Measurements from ENCODE around the gene ZNF701. TPM values are rescaled to one million over a fixed set of nuclear protein-coding genes. Genes with fewer than 3 reads are reported as not detected.

Gene ZNF701
- total RNA-seq, 1 experiment from 2014 or later: 9.0 TPM

GRCh38 chr19:52600639-52601024 is 30.5 kb downstream of the ZNF701 start:
- intact Hi-C loops (cut with micrococcal nuclease): no loop called here
- no TSS peak for BruUV-seq (replicated peaks)
- Histone ChIP-seq H3K4me3 (replicated peaks in 1 of 2; ENCODE audit: low read depth in 1 of 2, low read length in 2 of 2) (peak overlapping the region; percentile 54 to 62), H3K9me3 (ENCODE audit: control insufficient read depth in 1 of 2, insufficient read depth in 1 of 2, low read depth in 1 of 2, low read length in 2 of 2) (peaks cover 9 to 20% of the 10 kb centered on the region in 2 experiments; a peak in 2 of 4 replicates), H3K27me3 (ENCODE audit: insufficient read depth, low read length) (no peaks in the 10 kb centered on the region), H3K4me2 (ENCODE audit: low read length) (peak overlapping the region; percentile 79), H2AFZ (ENCODE audit: low read depth, low read length, poor library complexity, severe bottlenecking) (no peak overlapping the region), H3K9ac (ENCODE audit: low read length) (no peak overlapping the region), H3K79me2 (ENCODE audit: insufficient read depth, low read length) (no peaks in the 10 kb centered on the region), H4K20me1 (ENCODE audit: insufficient read depth) (no peaks in the 10 kb centered on the region), H3K9me2 (ENCODE audit: insufficient read depth) (no peaks in the 10 kb centered on the region), H3K4me1 (ENCODE audit: control insufficient read depth in 1 of 2, insufficient read depth in 2 of 2, low read length in 2 of 2) (peaks cover 0 to 16% of the 10 kb centered on the region in 2 experiments; a peak in 2 of 4 replicates), H3K27ac (ENCODE audit: low read depth, low read length) (no peak overlapping the region), H3K36me3 (ENCODE audit: control insufficient read depth in 1 of 2, insufficient read depth in 2 of 2, low read length in 2 of 2) (peaks cover 0 to 5% of the 10 kb centered on the region in 2 experiments; a peak in 1 of 4 replicates)
- DNase-seq (ENCODE audit: low read depth, low spot score): no peak
- peak; percentile 35 for ATAC-seq
- TF ChIP-seq REST (IDR thresholded peaks at IDR 0.05; ENCODE audit: low read depth) (no peak), CBX3 (IDR thresholded peaks at IDR 0.05; ENCODE audit: low read depth) (no peak), POLR2A (IDR thresholded peaks at IDR 0.05; ENCODE audit: borderline replicate concordance, extremely low read depth, insufficient read depth, insufficient read length) (no peak), ELF1 (IDR thresholded peaks at IDR 0.05; ENCODE audit: borderline replicate concordance, low read depth) (no peak), ZFX (IDR thresholded peaks at IDR 0.05) (no peak), CEBPB (IDR thresholded peaks at IDR 0.05; ENCODE audit: low read depth) (no peak), TCF7L2 (IDR thresholded peaks at IDR 0.05; ENCODE audit: borderline replicate concordance, extremely low read depth, insufficient read depth, insufficient read length) (no peak), EGR1 (IDR thresholded peaks at IDR 0.05; ENCODE audit: low read depth) (no peak)
- TF ChIP-seq, protein P1, sequence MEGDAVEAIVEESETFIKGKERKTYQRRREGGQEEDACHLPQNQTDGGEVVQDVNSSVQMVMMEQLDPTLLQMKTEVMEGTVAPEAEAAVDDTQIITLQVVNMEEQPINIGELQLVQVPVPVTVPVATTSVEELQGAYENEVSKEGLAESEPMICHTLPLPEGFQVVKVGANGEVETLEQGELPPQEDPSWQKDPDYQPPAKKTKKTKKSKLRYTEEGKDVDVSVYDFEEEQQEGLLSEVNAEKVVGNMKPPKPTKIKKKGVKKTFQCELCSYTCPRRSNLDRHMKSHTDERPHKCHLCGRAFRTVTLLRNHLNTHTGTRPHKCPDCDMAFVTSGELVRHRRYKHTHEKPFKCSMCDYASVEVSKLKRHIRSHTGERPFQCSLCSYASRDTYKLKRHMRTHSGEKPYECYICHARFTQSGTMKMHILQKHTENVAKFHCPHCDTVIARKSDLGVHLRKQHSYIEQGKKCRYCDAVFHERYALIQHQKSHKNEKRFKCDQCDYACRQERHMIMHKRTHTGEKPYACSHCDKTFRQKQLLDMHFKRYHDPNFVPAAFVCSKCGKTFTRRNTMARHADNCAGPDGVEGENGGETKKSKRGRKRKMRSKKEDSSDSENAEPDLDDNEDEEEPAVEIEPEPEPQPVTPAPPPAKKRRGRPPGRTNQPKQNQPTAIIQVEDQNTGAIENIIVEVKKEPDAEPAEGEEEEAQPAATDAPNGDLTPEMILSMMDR (IDR thresholded peaks at IDR 0.05 in 2 of 3, conservative IDR thresholded peaks at IDR 0.05 in 1 of 3; ENCODE audit: borderline replicate concordance in 1 of 3, insufficient read depth in 1 of 3, low read depth in 2 of 3, low read length in 2 of 3): no peak
- TF ChIP-seq, protein P2, sequence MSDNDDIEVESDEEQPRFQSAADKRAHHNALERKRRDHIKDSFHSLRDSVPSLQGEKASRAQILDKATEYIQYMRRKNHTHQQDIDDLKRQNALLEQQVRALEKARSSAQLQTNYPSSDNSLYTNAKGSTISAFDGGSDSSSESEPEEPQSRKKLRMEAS (IDR thresholded peaks at IDR 0.05): no peak
- ChIA-PET POLR2A (no interaction called here), RAD21 (ENCODE audit: low non-redundant PET in 1 of 2, low total read pairs in 2 of 2, uncharacterized antibody in 2 of 2, unreplicated experiment in 2 of 2) (no interaction called here), CTCF (no interaction called here)
